HepG2 (cell line): ENCODE data around the gene UBC. TPM values are rescaled to one million over a fixed set of nuclear protein-coding genes. Genes with fewer than 3 reads are reported as not detected.

Experiments
- ADNP ChIP-seq: sonication (generic); formaldehyde crosslinking; IDR thresholded peaks from 2 replicates; pipeline ENCODE4 v1.4.0; 2020; ENCODE audit warnings: missing genetic modification reagents
- ATF1 ChIP-seq: IDR thresholded peaks from 2 replicates; pipeline ENCODE4 v1.6.1; 2016; ENCODE audit warnings: mild to moderate bottlenecking, control low read depth
- ATF7 ChIP-seq, 2 experiments: fragments of 450-650 bp in 1 of 2; sonication (generic) in 1 of 2; formaldehyde crosslinking in 1 of 2; IDR thresholded peaks; 2 replicates each; pipeline versions ENCODE4 v1.4.0 to v1.6.1; 2016 to 2020; ENCODE audit warnings: antibody characterized with exemption in 1 of 2, mild to moderate bottlenecking in 1 of 2, missing genetic modification reagents in 1 of 2
- FOXC1 ChIP-seq: sonication (generic); formaldehyde crosslinking; IDR thresholded peaks from 2 replicates; pipeline ENCODE4 v1.8.0; 2022; ENCODE audit warnings: mild to moderate bottlenecking, missing genetic modification reagents, borderline replicate concordance
- HMGXB4 ChIP-seq, 2 experiments: sonication (generic) in 1 of 2; formaldehyde crosslinking in 1 of 2; IDR thresholded peaks; 2 replicates each; pipeline versions ENCODE4 v1.4.0 to v1.6.1; 2018 to 2020; ENCODE audit warnings: missing genetic modification reagents in 2 of 2, borderline replicate concordance in 1 of 2, low read depth in 1 of 2, mild to moderate bottlenecking in 1 of 2, missing biosample characterization in 1 of 2
- IKZF4 ChIP-seq: sonication (generic); formaldehyde crosslinking; IDR thresholded peaks from 2 replicates; pipeline ENCODE4 v1.5.1; 2020; ENCODE audit warnings: borderline replicate concordance, mild to moderate bottlenecking, low read depth, missing genetic modification reagents; ENCODE audit errors: not compliant biosample characterization
- KDM3A ChIP-seq: IDR thresholded peaks from 2 replicates; pipeline ENCODE4 v1.6.1; 2018; ENCODE audit warnings: low read depth, missing compliant biosample characterization
- LCORL ChIP-seq, 2 experiments: fragments of 450-650 bp in 1 of 2; sonication (generic) in 1 of 2; formaldehyde crosslinking in 1 of 2; IDR thresholded peaks; 2 replicates each; pipeline versions ENCODE4 v1.5.0 to v1.6.1; 2017 to 2020; ENCODE audit warnings: antibody characterized with exemption in 1 of 2, missing genetic modification reagents in 1 of 2
- MIER3 ChIP-seq: IDR thresholded peaks from 2 replicates; pipeline ENCODE4 v1.6.1; 2016; ENCODE audit warnings: missing compliant biosample characterization, borderline replicate concordance
- MTA3 ChIP-seq: sonication (generic); formaldehyde crosslinking; IDR thresholded peaks from 2 replicates; pipeline ENCODE4 v1.4.0; 2020; ENCODE audit warnings: missing genetic modification reagents
- PITX1 ChIP-seq: sonication (generic); formaldehyde crosslinking; IDR thresholded peaks from 2 replicates; pipeline ENCODE4 v1.5.1; 2020; ENCODE audit warnings: mild to moderate bottlenecking, missing genetic modification reagents
- POLR2G ChIP-seq: fragments of 200-400 bp; formaldehyde crosslinking; IDR thresholded peaks from 2 replicates; pipeline ENCODE4 v1.6.1; 2018; ENCODE audit warnings: mild to moderate bottlenecking, low read depth, low read length, moderate library complexity
- PRDM10 ChIP-seq: sonication (generic); formaldehyde crosslinking; IDR thresholded peaks from 2 replicates; pipeline ENCODE4 v1.4.0; 2020; ENCODE audit warnings: low read depth, missing genetic modification reagents
- TAF15 ChIP-seq: fragments of 200-400 bp; formaldehyde crosslinking; IDR thresholded peaks from one replicate; pipeline ENCODE4 v1.6.1; 2018; ENCODE audit warnings: mild to moderate bottlenecking, low read depth, low read length; ENCODE audit not compliant: poor library complexity, severe bottlenecking
- TEAD3 ChIP-seq: optimal IDR thresholded peaks from 2 replicates; pipeline ENCODE3; 2016; ENCODE audit warnings: borderline replicate concordance
- ZBTB44 ChIP-seq: sonication (generic); formaldehyde crosslinking; IDR thresholded peaks from 2 replicates; pipeline ENCODE4 v1.4.0; 2020; ENCODE audit warnings: missing genetic modification reagents
- ZNF350 ChIP-seq: sonication (generic); formaldehyde crosslinking; IDR thresholded peaks from 2 replicates; pipeline ENCODE4 v1.4.0; 2020; ENCODE audit warnings: mild to moderate bottlenecking, low read depth, missing genetic modification reagents, borderline replicate concordance
- polyA plus RNA-seq, 8 experiments: library from polyadenylated mRNA; depleted of rRNA in 3 of 8; stranded (reverse) in 7 of 8; unstranded in 1 of 8; fragments of >200 nt; fragmentation: Illumina TruSeq in 4 of 8; extraction: Trizol in 4 of 8; gene quantifications; 2 replicates each; pipeline versions ENCODE4 v1.2.1 to v1.2.3, GENCODE V29; 2011 to 2016; ENCODE audit warnings: low read depth in 4 of 8, missing spikeins in 1 of 8, mixed read lengths in 1 of 8; ENCODE audit not compliant: insufficient read depth in 1 of 8
- total RNA-seq, 5 experiments: library from RNA; depleted of rRNA; stranded (reverse); fragments of >200 nt; fragmentation: Illumina TruSeq; extraction: Trizol; gene quantifications; 2 replicates each; pipeline ENCODE4 v1.2.3, GENCODE V29; 2016; ENCODE audit warnings: low read depth in 1 of 5
- TF ChIP-seq, protein P1 (sequence below): sonication (generic); formaldehyde crosslinking; IDR thresholded peaks from 2 replicates; pipeline ENCODE4 v1.5.0; 2020; ENCODE audit warnings: mild to moderate bottlenecking, missing genetic modification reagents

Gene UBC
- total and polyA plus RNA-seq, 2 of the 13 experiments (the other 11 are each of a cell fraction or from before 2014, with no cell fraction given), result 805 to 1,432 TPM

DNA sequence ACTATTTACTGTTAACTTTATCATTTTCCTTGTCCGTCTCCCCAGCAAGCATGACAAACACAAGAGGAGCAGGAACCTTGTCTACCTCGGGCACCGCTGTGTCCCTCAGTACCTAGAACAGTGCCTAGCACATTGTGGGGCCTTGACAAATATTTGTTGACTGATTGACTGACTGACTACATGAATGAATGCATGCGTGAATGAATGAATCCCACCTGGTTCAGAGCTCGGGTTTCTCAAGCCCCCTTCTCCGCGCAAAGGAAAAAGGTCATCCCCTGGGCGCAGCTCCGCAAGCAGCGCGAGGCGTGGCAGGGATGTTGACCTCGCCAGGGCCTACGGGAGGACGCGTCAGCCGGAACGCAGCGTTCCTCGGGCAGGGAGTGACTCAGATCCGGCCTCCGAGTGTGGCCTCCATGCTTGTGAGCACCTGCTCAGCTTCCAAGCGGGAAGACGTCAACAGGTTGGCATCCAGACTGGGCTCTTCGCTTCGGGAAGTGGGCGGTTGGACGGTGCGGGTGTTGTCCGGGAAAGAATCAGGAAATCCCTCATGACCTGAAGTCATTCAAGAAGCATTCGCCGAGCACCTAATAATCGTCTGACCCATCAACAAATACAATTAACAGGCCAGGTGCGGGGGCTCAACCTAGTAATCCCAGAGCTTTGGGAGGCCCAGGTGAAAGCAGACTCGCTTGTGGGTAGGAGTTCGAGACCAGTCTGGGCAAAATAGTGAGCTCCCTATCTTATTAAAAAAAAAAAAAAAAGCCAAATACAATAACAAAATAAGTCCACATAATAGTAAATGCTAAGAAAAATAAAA is 13.9 kb upstream of the UBC start (continued):
- TF ChIP-seq IKZF4 (CRISPR knock-in tag) (no peak), MTA3 (CRISPR knock-in tag) (no peak), KDM3A (CRISPR knock-in tag) (0 out of 2 replicates have a peak, but pooled peaks have one; percentile 5), ZNF350 (CRISPR knock-in tag) (no peak), ADNP (CRISPR knock-in tag) (no peak; the same call in 1 of the 2 replicates), PITX1 (CRISPR knock-in tag) (no peak), POLR2G (no peak), HMGXB4 (CRISPR knock-in tag; IDR thresholded peaks at IDR 0.05; ENCODE audit: borderline replicate concordance in 1 of 2, low read depth in 1 of 2) (no peak), MIER3 (no peak), FOXC1 (peak; percentile 20), ATF1 (no peak), ATF7 (IDR thresholded peaks at IDR 0.05) (no peak), ATF7 (CRISPR knock-in tag; IDR thresholded peaks at IDR 0.05) (0 out of 2 replicates have a peak, but pooled peaks have one; percentile 44), TEAD3 (CRISPR knock-in tag) (peak; percentile 12), PRDM10 (CRISPR knock-in tag) (no peak), ZBTB44 (CRISPR knock-in tag) (no peak), LCORL (IDR thresholded peaks at IDR 0.05) (no peak), LCORL (CRISPR knock-in tag; IDR thresholded peaks at IDR 0.05) (no peak; the same call in 1 of the 2 replicates), TAF15 (no peak)
- TF ChIP-seq, protein P1, sequence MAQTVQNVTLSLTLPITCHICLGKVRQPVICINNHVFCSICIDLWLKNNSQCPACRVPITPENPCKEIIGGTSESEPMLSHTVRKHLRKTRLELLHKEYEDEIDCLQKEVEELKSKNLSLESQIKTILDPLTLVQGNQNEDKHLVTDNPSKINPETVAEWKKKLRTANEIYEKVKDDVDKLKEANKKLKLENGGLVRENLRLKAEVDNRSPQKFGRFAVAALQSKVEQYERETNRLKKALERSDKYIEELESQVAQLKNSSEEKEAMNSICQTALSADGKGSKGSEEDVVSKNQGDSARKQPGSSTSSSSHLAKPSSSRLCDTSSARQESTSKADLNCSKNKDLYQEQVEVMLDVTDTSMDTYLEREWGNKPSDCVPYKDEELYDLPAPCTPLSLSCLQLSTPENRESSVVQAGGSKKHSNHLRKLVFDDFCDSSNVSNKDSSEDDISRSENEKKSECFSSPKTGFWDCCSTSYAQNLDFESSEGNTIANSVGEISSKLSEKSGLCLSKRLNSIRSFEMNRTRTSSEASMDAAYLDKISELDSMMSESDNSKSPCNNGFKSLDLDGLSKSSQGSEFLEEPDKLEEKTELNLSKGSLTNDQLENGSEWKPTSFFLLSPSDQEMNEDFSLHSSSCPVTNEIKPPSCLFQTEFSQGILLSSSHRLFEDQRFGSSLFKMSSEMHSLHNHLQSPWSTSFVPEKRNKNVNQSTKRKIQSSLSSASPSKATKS, result no peak
